ENCODE measurements around the gene SLC25A46. TPM values are rescaled to one million over a fixed set of nuclear protein-coding genes. Genes with fewer than 3 reads are reported as not detected.

SLC25A46 gene
- total and polyA plus RNA-seq, 9 of the 15 experiments (the other 6 are each of a cell fraction or from before 2014, with no cell fraction given): 7.8 to 47.3 (median 31.8) TPM

GRCh38 chr5:110738812-110739651 is at the start of gene SLC25A46 (continued):
- TF ChIP-seq ARID4B (CRISPR knock-in tag; IDR thresholded peaks at IDR 0.05): peak; percentile 91
- no peak for TF ChIP-seq ZNF445 (CRISPR knock-in tag; IDR thresholded peaks at IDR 0.05; ENCODE audit: low read depth)
- no peak for TF ChIP-seq GTF2B (IDR thresholded peaks at IDR 0.05; ENCODE audit: extremely low read depth, insufficient read length)
- no peak for TF ChIP-seq ZNF512 (tag; IDR thresholded peaks at IDR 0.05)
- TF ChIP-seq ZNF407 (IDR thresholded peaks at IDR 0.05; ENCODE audit: low read depth): no peak
- peak; percentile 92 for TF ChIP-seq POLR2A (conservative IDR thresholded peaks at IDR 0.05)
- TF ChIP-seq, protein P1, sequence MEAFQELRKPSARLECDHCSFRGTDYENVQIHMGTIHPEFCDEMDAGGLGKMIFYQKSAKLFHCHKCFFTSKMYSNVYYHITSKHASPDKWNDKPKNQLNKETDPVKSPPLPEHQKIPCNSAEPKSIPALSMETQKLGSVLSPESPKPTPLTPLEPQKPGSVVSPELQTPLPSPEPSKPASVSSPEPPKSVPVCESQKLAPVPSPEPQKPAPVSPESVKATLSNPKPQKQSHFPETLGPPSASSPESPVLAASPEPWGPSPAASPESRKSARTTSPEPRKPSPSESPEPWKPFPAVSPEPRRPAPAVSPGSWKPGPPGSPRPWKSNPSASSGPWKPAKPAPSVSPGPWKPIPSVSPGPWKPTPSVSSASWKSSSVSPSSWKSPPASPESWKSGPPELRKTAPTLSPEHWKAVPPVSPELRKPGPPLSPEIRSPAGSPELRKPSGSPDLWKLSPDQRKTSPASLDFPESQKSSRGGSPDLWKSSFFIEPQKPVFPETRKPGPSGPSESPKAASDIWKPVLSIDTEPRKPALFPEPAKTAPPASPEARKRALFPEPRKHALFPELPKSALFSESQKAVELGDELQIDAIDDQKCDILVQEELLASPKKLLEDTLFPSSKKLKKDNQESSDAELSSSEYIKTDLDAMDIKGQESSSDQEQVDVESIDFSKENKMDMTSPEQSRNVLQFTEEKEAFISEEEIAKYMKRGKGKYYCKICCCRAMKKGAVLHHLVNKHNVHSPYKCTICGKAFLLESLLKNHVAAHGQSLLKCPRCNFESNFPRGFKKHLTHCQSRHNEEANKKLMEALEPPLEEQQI (IDR thresholded peaks at IDR 0.05): 0 out of 2 replicates have a peak, but pooled peaks have one; percentile 36

All from K562 (cell line).